GM23338 (cell line): Measurements from ENCODE around the gene DENND11. TPM values are rescaled to one million over a fixed set of nuclear protein-coding genes. Genes with fewer than 3 reads are reported as not detected.

ENCODE experiments used
- ATAC-seq: fragments of 200-7000 bp; cut with Tn5 transposase; 3 replicates; pipeline ENCODE4 v1.9.1; 2020
- DNase-seq: peaks from one replicate; pipeline ENCODE4 v3.0.0-alpha.2; 2015; ENCODE audit warnings: low spot score
- H2AFZ ChIP-seq: fragments of 200-600 bp; sonication (generic); 2 replicates; pipeline ENCODE4 v1.8.0; 2016; ENCODE audit warnings: antibody characterized with exemption, mild to moderate bottlenecking, moderate library complexity
- H3F3A ChIP-seq: fragments of 200-600 bp; sonication (generic); replicated peaks from 2 replicates; pipeline ENCODE4 v1.8.0; 2017; ENCODE audit warnings: antibody characterized with exemption, mixed run types, low read depth
- H3K27ac ChIP-seq: fragments of 200-600 bp; sonication (generic); 2 replicates; pipeline ENCODE4 v1.6.1; 2016; ENCODE audit warnings: low read depth
- H3K27me3 ChIP-seq: fragments of 200-600 bp; sonication (generic); 2 replicates; pipeline ENCODE4 v1.8.0; 2016; ENCODE audit warnings: mild to moderate bottlenecking, mixed run types, moderate library complexity; ENCODE audit not compliant: insufficient read depth
- H3K36me3 ChIP-seq: fragments of 200-600 bp; sonication (generic); 2 replicates; pipeline ENCODE4 v1.8.0; 2016; ENCODE audit warnings: mild to moderate bottlenecking; ENCODE audit not compliant: insufficient read depth
- H3K4me1 ChIP-seq: fragments of 200-600 bp; sonication (generic); 2 replicates; pipeline ENCODE4 v1.8.0; 2016; ENCODE audit warnings: mild to moderate bottlenecking, moderate library complexity; ENCODE audit not compliant: insufficient read depth
- H3K4me2 ChIP-seq: fragments of 200-600 bp; sonication (generic); 2 replicates; pipeline ENCODE4 v1.7.1; 2017; ENCODE audit warnings: mixed run types
- H3K4me3 ChIP-seq: fragments of 200-600 bp; sonication (generic); 2 replicates; pipeline ENCODE4 v1.6.1; 2016; ENCODE audit warnings: mixed run types
- H3K79me2 ChIP-seq: fragments of 200-600 bp; sonication (generic); replicated peaks from 2 replicates; pipeline ENCODE4 v1.8.0; 2017; ENCODE audit warnings: mild to moderate bottlenecking; ENCODE audit not compliant: insufficient read depth
- H3K9me2 ChIP-seq: fragments of 200-600 bp; sonication (generic); 2 replicates; pipeline ENCODE4 v1.8.0; 2017; ENCODE audit not compliant: insufficient read depth
- H4K20me1 ChIP-seq: fragments of 200-600 bp; sonication (generic); replicated peaks from 2 replicates; pipeline ENCODE4 v1.8.0; 2017; ENCODE audit warnings: mild to moderate bottlenecking; ENCODE audit not compliant: insufficient read depth
- H3K27ac Mint-ChIP-seq: 2 replicates; pipeline ENCODE4 v1.8.0; 2020; ENCODE audit warnings: inconsistent platforms, mild to moderate bottlenecking, moderate library complexity, mixed read lengths
- H3K27me3 Mint-ChIP-seq: 3 replicates; pipeline ENCODE4 v1.8.0; 2022; ENCODE audit warnings: low read depth, mild to moderate bottlenecking, moderate library complexity, mixed read lengths, inconsistent platforms; ENCODE audit not compliant: insufficient read depth, poor library complexity
- H3K36me3 Mint-ChIP-seq: 3 replicates; pipeline ENCODE4 v1.8.0; 2021; ENCODE audit warnings: low read depth, mild to moderate bottlenecking, inconsistent platforms, moderate library complexity, mixed read lengths
- H3K4me1 Mint-ChIP-seq: 3 replicates; pipeline ENCODE4 v1.8.0; 2020; ENCODE audit warnings: mild to moderate bottlenecking, inconsistent platforms, mixed read lengths
- H3K4me3 Mint-ChIP-seq: 3 replicates; pipeline ENCODE4 v1.8.0; 2021; ENCODE audit warnings: moderate library complexity, mild to moderate bottlenecking, inconsistent platforms, mixed read lengths
- H3K9me3 Mint-ChIP-seq: 3 replicates; pipeline ENCODE4 v1.8.0; 2020; ENCODE audit warnings: moderate library complexity, mild to moderate bottlenecking, inconsistent platforms, mixed read lengths
- CREB1 ChIP-seq: fragments of 250-450 bp; sonication (Bioruptor Pico); IDR thresholded peaks from 2 replicates; pipeline ENCODE4 v1.5.0; 2020; ENCODE audit warnings: low read depth, mild to moderate bottlenecking, moderate library complexity
- CTCF ChIP-seq, 2 experiments: fragments of 200-600 bp in 1 of 2; sonication (generic) in 1 of 2; conservative IDR thresholded peaks; 2 replicates each; pipeline versions ENCODE4 v1.5.1 to v1.6.1; 2016 to 2017; ENCODE audit warnings: antibody characterized with exemption in 2 of 2, low read depth in 2 of 2, mild to moderate bottlenecking in 2 of 2, moderate library complexity in 1 of 2
- ETS1 ChIP-seq: IDR thresholded peaks from 2 replicates; pipeline ENCODE4 v1.6.1; 2016; ENCODE audit warnings: antibody characterized with exemption
- EZH2 ChIP-seq: fragments of 200-600 bp; sonication (generic); IDR thresholded peaks from one replicate; pipeline ENCODE4 v1.8.0; 2017; ENCODE audit warnings: antibody characterized with exemption, mild to moderate bottlenecking, low read depth; ENCODE audit not compliant: unreplicated experiment
- EZH2phosphoT487 ChIP-seq: fragments of 200-600 bp; sonication (generic); IDR thresholded peaks from one replicate; pipeline ENCODE4 v1.8.1; 2018; ENCODE audit warnings: antibody characterized with exemption; ENCODE audit not compliant: unreplicated experiment
- JUNB ChIP-seq: IDR thresholded peaks from one replicate; pipeline ENCODE4 v1.6.1; 2016; ENCODE audit warnings: antibody characterized with exemption; ENCODE audit not compliant: unreplicated experiment
- NANOG ChIP-seq: IDR thresholded peaks from 2 replicates; pipeline ENCODE4 v1.6.1; 2016; ENCODE audit warnings: antibody characterized with exemption, borderline replicate concordance
- POLR2AphosphoS5 ChIP-seq: IDR thresholded peaks from 2 replicates; pipeline ENCODE4 v1.6.1; 2016; ENCODE audit warnings: antibody characterized with exemption, low read depth
- REST ChIP-seq: IDR thresholded peaks from one replicate; pipeline ENCODE4 v1.6.1; 2018; ENCODE audit warnings: antibody characterized with exemption; ENCODE audit not compliant: unreplicated experiment
- STAT1 ChIP-seq: IDR thresholded peaks from one replicate; pipeline ENCODE4 v1.6.1; 2016; ENCODE audit warnings: antibody characterized with exemption; ENCODE audit not compliant: unreplicated experiment
- ZNF114 ChIP-seq: fragments of 250-450 bp; sonication (Bioruptor Pico); IDR thresholded peaks from 2 replicates; pipeline ENCODE4 v1.5.0; 2020; ENCODE audit warnings: mild to moderate bottlenecking, moderate library complexity
- ZNF331 ChIP-seq: fragments of 250-450 bp; sonication (Bioruptor Pico); IDR thresholded peaks from 2 replicates; pipeline ENCODE4 v1.5.0; 2020; ENCODE audit warnings: low read depth, mild to moderate bottlenecking, moderate library complexity
- ZNF462 ChIP-seq: fragments of 250-450 bp; sonication (Bioruptor Pico); IDR thresholded peaks from 2 replicates; pipeline ENCODE4 v1.5.0; 2020; ENCODE audit warnings: mild to moderate bottlenecking, moderate library complexity
- polyA plus RNA-seq: library from polyadenylated mRNA; unstranded; fragments of >200 nt; fragmentation: Nextera tagmentation; extraction: Ambion mirVana; gene quantifications from 2 replicates; pipeline ENCODE4 v1.2.1, GENCODE V29; 2016
- total RNA-seq: library from RNA; depleted of rRNA; stranded (reverse); fragments of >200 nt; shearing (Covaris generic); gene quantifications from 2 replicates; pipeline ENCODE4 v1.2.3, GENCODE V29; 2014

DENND11 gene
- total and polyA plus RNA-seq, 2 experiments from 2014 or later = 5.1 to 29.5 TPM

GRCh38 chr7:141664450-141664849, 37.5 kb downstream of the DENND11 start:
- H3K4me1 ChIP-seq = no peaks in the 10 kb centered on the region
- H3K4me1 Mint-ChIP-seq = no peaks in the 10 kb centered on the region
- no peak overlapping the region for H2AFZ ChIP-seq
- DNase-seq (no peak), ATAC-seq (no peak)
- no peaks in the 10 kb centered on the region for H3K9me3 Mint-ChIP-seq
- no peak overlapping the region for H3K4me3 Mint-ChIP-seq
- no peaks in the 10 kb centered on the region for H3K9me2 ChIP-seq
- no peaks in the 10 kb centered on the region for H4K20me1 ChIP-seq
- peaks cover 37% of the 10 kb centered on the region for H3K36me3 Mint-ChIP-seq
- H3K79me2 ChIP-seq = no peaks in the 10 kb centered on the region
- no peak overlapping the region for H3K4me2 ChIP-seq
- no peaks in the 10 kb centered on the region for H3F3A ChIP-seq
- no peaks in the 10 kb centered on the region for H3K27me3 ChIP-seq
- H3K27ac ChIP-seq = no peak overlapping the region
- no peak overlapping the region for H3K4me3 ChIP-seq
- no peak overlapping the region for H3K27ac Mint-ChIP-seq
- H3K27me3 Mint-ChIP-seq = peaks cover 7% of the 10 kb centered on the region
- TF ChIP-seq ZNF331 (CRISPR knock-in tag) (no peak), EZH2phosphoT487 (no peak), REST (no peak), CREB1 (no peak), JUNB (no peak), ETS1 (no peak), NANOG (no peak), POLR2AphosphoS5 (no peak), ZNF114 (CRISPR knock-in tag) (no peak), EZH2 (no peak), CTCF (conservative IDR thresholded peaks at IDR 0.05; ENCODE audit: low read depth in 2 of 2) (no peak), ZNF462 (no peak), STAT1 (no peak)
- peaks cover 21% of the 10 kb centered on the region for H3K36me3 ChIP-seq
